T-cell (primary cell): ENCODE data around the gene C2orf15. TPM values are rescaled to one million over a fixed set of nuclear protein-coding genes. Genes with fewer than 3 reads are reported as not detected.
A peak's percentile ranks its signal among the peaks of the same experiment; 100 is the strongest.
"Not testable (repeated sequence)": the region's sequence is repeated elsewhere in the genome, so short reads cannot be mapped to it uniquely, and the experiment has no call there.

ENCODE experiments used
- ATAC-seq, 4 experiments: fragments of 200-7000 bp in 3 of 4; fragments of 150-1000 bp in 1 of 4; cut with Tn5 transposase; replicated peaks in 1 of 4; 1 replicate in 3 of 4; 2 replicates in 1 of 4; pipeline ENCODE4 v1.10.0; 2021; ENCODE audit warnings: moderate library complexity in 3 of 4, mild to moderate bottlenecking in 2 of 4, moderate number of reproducible peaks in 1 of 4
- CTCF ChIA-PET, 2 donors: fragments of 300-600 bp; sonication (Branson Sonifier 250); formaldehyde crosslinking; loops; one replicate each; lab custom pipeline; 2022; ENCODE audit warnings: antibody characterized with exemption in 2 of 2; lab: Charles Lee
- POLR2A ChIA-PET, 2 donors: fragments of 300-600 bp; sonication (Branson Sonifier 250); formaldehyde crosslinking; loops; one replicate each; lab custom pipeline; 2022; ENCODE audit warnings: antibody characterized with exemption in 2 of 2; lab: Charles Lee
- DNase-seq, 35 experiments: peaks; one replicate each; pipeline versions ENCODE4 v3.0.0 to v3.0.0-alpha.2; 2013 to 2023
- H3K27ac ChIP-seq: one replicate; pipeline ENCODE4 v1.5.1; 2013; ENCODE audit warnings: low read length
- H3K27me3 ChIP-seq, 2 experiments: replicated peaks in 1 of 2; 1 replicate in 1 of 2; 2 replicates in 1 of 2; pipeline versions ENCODE4 v1.6.1 to v1.7.0; 2013; ENCODE audit warnings: low read length in 1 of 2, mixed read lengths in 1 of 2; ENCODE audit not compliant: control insufficient read depth in 2 of 2, insufficient read depth in 2 of 2; ENCODE audit errors: extremely low read depth in 1 of 2
- H3K36me3 ChIP-seq, 2 donors: 1 replicate in 1 of 2; 2 replicates in 1 of 2; pipeline versions ENCODE4 v1.6.1 to v1.7.0; 2013; ENCODE audit warnings: low read length in 1 of 2; ENCODE audit not compliant: control insufficient read depth in 2 of 2, insufficient read depth in 1 of 2; ENCODE audit errors: extremely low read depth in 1 of 2
- H3K4me1 ChIP-seq, 2 experiments: 1 replicate in 1 of 2; 2 replicates in 1 of 2; pipeline versions ENCODE4 v1.6.1 to v1.7.0; 2013; ENCODE audit warnings: low read length in 2 of 2, mixed read lengths in 1 of 2; ENCODE audit not compliant: insufficient read depth in 2 of 2, control insufficient read depth in 1 of 2; ENCODE audit errors: extremely low read depth in 1 of 2
- H3K4me3 ChIP-seq, 2 donors: 1 replicate in 1 of 2; 2 replicates in 1 of 2; pipeline versions ENCODE4 v1.5.1 to v1.7.0; 2013; ENCODE audit warnings: mild to moderate bottlenecking in 2 of 2, low read length in 1 of 2, moderate library complexity in 1 of 2; ENCODE audit not compliant: control insufficient read depth in 1 of 2; ENCODE audit errors: extremely low read depth in 1 of 2
- H3K9me3 ChIP-seq: 2 replicates; pipeline ENCODE4 v1.7.0; 2013
- H3K27ac Mint-ChIP-seq, 2 donors: one replicate each; pipeline ENCODE4 v1.8.0; 2020 to 2021; ENCODE audit warnings: mild to moderate bottlenecking in 2 of 2, mixed read lengths in 2 of 2
- H3K27me3 Mint-ChIP-seq, 2 donors: one replicate each; pipeline ENCODE4 v1.8.0; 2021 to 2022; ENCODE audit warnings: mixed read lengths in 2 of 2
- H3K36me3 Mint-ChIP-seq: one replicate; pipeline ENCODE4 v1.8.0; 2021; ENCODE audit warnings: mixed read lengths
- H3K4me1 Mint-ChIP-seq, 3 donors: one replicate each; pipeline ENCODE4 v1.8.0; 2020 to 2022; ENCODE audit warnings: mixed read lengths in 3 of 3, mild to moderate bottlenecking in 1 of 3
- H3K4me3 Mint-ChIP-seq, 3 donors: one replicate each; pipeline ENCODE4 v1.8.0; 2020 to 2022; ENCODE audit warnings: mild to moderate bottlenecking in 3 of 3, mixed read lengths in 3 of 3, moderate library complexity in 3 of 3
- H3K9me3 Mint-ChIP-seq, 3 donors: one replicate each; pipeline ENCODE4 v1.8.0; 2020 to 2022; ENCODE audit warnings: mixed read lengths in 3 of 3
- WGBS: methylation state at CpG from one replicate; pipeline ENCODE4 v1.1.5; 2013; ENCODE audit warnings: missing lambda C conversion rate; ENCODE audit not compliant: insufficient coverage; 5-methylcytosine and 5-hydroxymethylcytosine counted together
- total RNA-seq, 35 experiments: library from RNA in 6 of 35; stranded (reverse) in 6 of 35; fragments of 120-200 nt in 1 of 35; gene quantifications; one replicate each; pipeline versions ENCODE4 v1.2.1 to v1.2.4 and lab custom pipeline; 2013 to 2026

The C2orf15 gene
- total RNA-seq, 5 donors from 2014 or later (not counting 1 experiment from before 2014, with no cell fraction given), result 2.1 to 3.1 (median 2.3) TPM

GRCh38 chr2:99111945-99112344 is 29.6 kb upstream of the C2orf15 start:
- Mint-ChIP-seq H3K27me3 (no peaks in the 10 kb centered on the region), H3K4me1 (no peaks in the 10 kb centered on the region), H3K4me3 (no peak overlapping the region), H3K36me3 (no peaks in the 10 kb centered on the region), H3K27ac (no peak overlapping the region), H3K9me3 (no peaks in the 10 kb centered on the region)
- ChIA-PET CTCF (no interaction called here), POLR2A (no interaction called here)
- H3K27me3 ChIP-seq, result no peaks in the 10 kb centered on the region
- no peak overlapping the region for H3K27ac ChIP-seq
- no peaks in the 10 kb centered on the region for H3K9me3 ChIP-seq
- H3K36me3 ChIP-seq, result no peaks in the 10 kb centered on the region
- ATAC-seq (no peak), DNase-seq (no peak)
- WGBS, result no CpG with 5 or more reads among the region's 1 CpG
- no peaks in the 10 kb centered on the region for H3K4me1 ChIP-seq
- no peak overlapping the region for H3K4me3 ChIP-seq

DNA sequence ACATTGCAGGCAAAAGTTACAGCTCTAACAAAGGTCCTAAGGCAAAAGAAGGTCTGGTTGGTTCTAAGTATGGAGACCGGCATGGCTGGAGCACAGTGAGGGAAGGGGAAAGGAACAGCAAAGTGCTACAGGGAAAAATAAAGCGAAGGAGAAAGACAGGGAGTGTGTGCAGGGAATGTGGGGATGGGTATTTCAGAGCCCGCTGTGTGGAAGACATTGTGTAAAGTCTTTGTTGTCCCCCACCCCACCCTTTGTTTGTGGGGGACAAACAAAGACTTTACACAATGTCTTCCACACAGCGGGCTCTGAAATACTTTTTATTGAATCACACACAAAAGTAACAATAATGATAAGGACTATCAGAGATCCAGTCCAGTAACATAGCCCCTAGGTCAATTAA is 28.9 kb upstream of the C2orf15 start:
- ATAC-seq, result no peak
- Mint-ChIP-seq H3K4me3 (no peak overlapping the region), H3K36me3 (no peaks in the 10 kb centered on the region), H3K9me3 (no peaks in the 10 kb centered on the region), H3K4me1 (no peaks in the 10 kb centered on the region), H3K27ac (no peak overlapping the region), H3K27me3 (no peaks in the 10 kb centered on the region)
- ChIA-PET POLR2A (no interaction called here), CTCF (no interaction called here)
- Histone ChIP-seq H3K36me3 (no peaks in the 10 kb centered on the region), H3K27me3 (no peaks in the 10 kb centered on the region), H3K4me1 (no peaks in the 10 kb centered on the region), H3K9me3 (no peaks in the 10 kb centered on the region), H3K4me3 (no peak overlapping the region), H3K27ac (no peak overlapping the region)
- no peak for DNase-seq
- WGBS, result 100% methylated on average over 1 of the region's 4 CpGs

GRCh38 chr2:99127981-99128380 is 13.5 kb upstream of the C2orf15 start:
- H3K4me3 Mint-ChIP-seq, result no peak overlapping the region
- Histone ChIP-seq H3K4me3 (no peak overlapping the region), H3K9me3 (peaks cover 3% of the 10 kb centered on the region), H3K27ac (no peak overlapping the region), H3K27me3 (no peaks in the 10 kb centered on the region), H3K4me1 (no peaks in the 10 kb centered on the region), H3K36me3 (peaks cover 5% of the 10 kb centered on the region in 2 donors)
- no peak for DNase-seq
- H3K36me3 Mint-ChIP-seq, result peaks cover 66% of the 10 kb centered on the region
- H3K9me3 Mint-ChIP-seq, result peaks cover 28 to 69% (median 51%) of the 10 kb centered on the region in 3 donors
- ATAC-seq, result no peak
- H3K27me3 Mint-ChIP-seq, result no peaks in the 10 kb centered on the region
- no peak overlapping the region for H3K27ac Mint-ChIP-seq
- WGBS, result 100% methylated on average over 1 of the region's 2 CpGs
- POLR2A ChIA-PET, result no interaction called here
- CTCF ChIA-PET, result no interaction called here
- H3K4me1 Mint-ChIP-seq, result no peaks in the 10 kb centered on the region

GRCh38 chr2:99135044-99135556 is 6.4 kb upstream of the C2orf15 start:
- DNase-seq, H3K4me3 Mint-ChIP-seq, H3K9me3 ChIP-seq, H3K4me1 Mint-ChIP-seq, H3K36me3 ChIP-seq, CTCF ChIA-PET, POLR2A ChIA-PET, H3K27ac ChIP-seq, H3K27me3 ChIP-seq, H3K27ac Mint-ChIP-seq, ATAC-seq, H3K4me1 ChIP-seq, H3K4me3 ChIP-seq, H3K27me3 Mint-ChIP-seq: not testable (repeated sequence)
- Mint-ChIP-seq H3K9me3 (peaks cover 20 to 38% (median 22%) of the 10 kb centered on the region in 3 donors), H3K36me3 (peaks cover 50% of the 10 kb centered on the region)
- 80% methylated on average over 1 of the region's 2 CpGs for WGBS

- H3K4me3 ChIP-seq, result no peak overlapping the region
- no peak overlapping the region for H3K27ac Mint-ChIP-seq
- ATAC-seq (no peak), DNase-seq (no peak)
- ChIA-PET CTCF (no interaction called here), POLR2A (interaction anchor here in 1 of 2 donors (0.7 kb wide), 1 partner anchor 662 kb away, joined by 3 read pairs; no protein-coding TSS in a partner anchor)
- no peak overlapping the region for H3K27ac ChIP-seq
- no peaks in the 10 kb centered on the region for H3K27me3 ChIP-seq
- peaks cover 10 to 24% (median 19%) of the 10 kb centered on the region in 3 donors for H3K4me1 Mint-ChIP-seq
- H3K36me3 ChIP-seq, result no peaks in the 10 kb centered on the region
- H3K36me3 Mint-ChIP-seq, result peaks cover 22% of the 10 kb centered on the region
- H3K4me3 Mint-ChIP-seq, result no peak overlapping the region
- peaks cover 11 to 14% of the 10 kb centered on the region in 2 experiments for H3K4me1 ChIP-seq
- 93% methylated on average over 3 of the region's 4 CpGs for WGBS
- no peaks in the 10 kb centered on the region for H3K27me3 Mint-ChIP-seq
- H3K9me3 ChIP-seq, result no peaks in the 10 kb centered on the region
- peaks cover 4 to 6% (median 5%) of the 10 kb centered on the region in 3 donors for H3K9me3 Mint-ChIP-seq
Measured at GRCh38 chr2:99139003-99139402, 2.5 kb upstream of the C2orf15 start.

GRCh38 chr2:99140056-99140859 is 1.2 kb upstream of the C2orf15 start:
- Mint-ChIP-seq H3K9me3 (peaks cover 0 to 2% (median 0%) of the 10 kb centered on the region in 3 donors), H3K36me3 (peaks cover 15% of the 10 kb centered on the region), H3K27me3 (no peaks in the 10 kb centered on the region), H3K27ac (peak overlapping the region; percentile 95 to 97), H3K4me1 (peaks cover 10 to 24% (median 19%) of the 10 kb centered on the region in 3 donors), H3K4me3 (peak overlapping the region; percentile 87 to 95 (median 94))
- WGBS, result 11% methylated on average over 9 of the region's 17 CpGs
- CTCF ChIA-PET, result interaction anchor here in 1 of 2 donors (0.8 to 2.3 kb wide), 5 partner anchors 15 to 350 kb away, joined by 3 to 13 read pairs (median 4); partner anchors contain the start of genes EIF5B, LIPT1, MITD1 and MRPL30
- Histone ChIP-seq H3K4me1 (peaks cover 11 to 14% of the 10 kb centered on the region in 2 experiments), H3K9me3 (no peaks in the 10 kb centered on the region), H3K27ac (peak overlapping the region; percentile 95), H3K27me3 (no peaks in the 10 kb centered on the region), H3K4me3 (peak overlapping the region; percentile 74 to 98), H3K36me3 (no peaks in the 10 kb centered on the region)
- POLR2A ChIA-PET, result interaction anchor here (0.6 to 1.4 kb wide), 8 partner anchors 10 to 352 kb away, joined by 3 to 14 read pairs (median 4); partner anchors contain the start of gene REV1 (in 1 of the 2)
- ATAC-seq (no peak), DNase-seq (no peak)
